22Rv1 (cell line): ENCODE measurements around the gene THSD4.

Experiments used
- CTCF ChIP-seq: fragments of 450-650 bp; IDR thresholded peaks from 2 replicates; pipeline ENCODE4 v1.5.1; 2017; ENCODE audit warnings: mild to moderate bottlenecking
- ZFX ChIP-seq: fragments of 450-650 bp; IDR thresholded peaks from 2 replicates; pipeline ENCODE4 v1.6.1; 2017; ENCODE audit warnings: antibody characterized with exemption, borderline replicate concordance

GRCh38 chr15:71679223-71679792 lies 564.0 kb downstream of the THSD4 start:
- no peak for TF ChIP-seq CTCF
- TF ChIP-seq ZFX: no peak
